HCT116 (cell line): ENCODE results near the gene DCHS1. TPM values are rescaled to one million over a fixed set of nuclear protein-coding genes. Genes with fewer than 3 reads are reported as not detected.

ENCODE experiments used
- ATAC-seq: fragments of 200-7000 bp; cut with Tn5 transposase; 2 replicates; pipeline ENCODE4 v1.9.1; 2020; ENCODE audit warnings: mild to moderate bottlenecking, moderate library complexity
- BruUV-seq: library from RNA; stranded (reverse); fragments of 400-500 nt; replicated peaks from 2 replicates; lab custom pipeline; 2021; lab: Mats Ljungman, UMichigan
- CTCF ChIA-PET: fragments of 300-600 bp; sonication (Branson Sonifier 250); formaldehyde crosslinking; loops from one replicate; lab custom pipeline; 2021; ENCODE audit warnings: antibody characterized with exemption; lab: Charles Lee
- POLR2A ChIA-PET: fragments of 300-600, 350-600 bp; sonication (Branson Sonifier 250); formaldehyde crosslinking; loops from one replicate; lab custom pipeline; 2021; ENCODE audit warnings: antibody characterized with exemption; lab: Charles Lee
- RAD21 ChIA-PET, 2 experiments: fragments of 300-600 bp; sonication (Branson Sonifier 250); formaldehyde crosslinking; loops; one replicate each; lab custom pipeline; 2023; ENCODE audit warnings: low total read pairs in 2 of 2; ENCODE audit not compliant: uncharacterized antibody in 2 of 2, unreplicated experiment in 2 of 2, low non-redundant PET in 1 of 2; lab: Charles Lee
- DNase-seq: peaks from one replicate; pipeline ENCODE4 v3.0.0-alpha.2; 2010; ENCODE audit warnings: low read depth, low spot score
- H2AFZ ChIP-seq: fragments of 200-600 bp; shearing (Covaris generic), sonication (generic); 2 replicates; pipeline ENCODE4 v1.6.1; 2017; ENCODE audit warnings: low read depth, mixed run types, mixed read lengths, antibody characterized with exemption, low read length; ENCODE audit not compliant: poor library complexity, severe bottlenecking
- H3K27ac ChIP-seq: 2 replicates; pipeline ENCODE4 v1.5.1; 2012; ENCODE audit warnings: low read depth, low read length
- H3K27me3 ChIP-seq: fragments of 200-600 bp; sonication (generic); 2 replicates; pipeline ENCODE4 v1.6.1; 2016; ENCODE audit warnings: mixed run types, low read length, mixed read lengths; ENCODE audit not compliant: insufficient read depth
- H3K36me3 ChIP-seq, 2 experiments: fragments of 200-500 bp in 1 of 2; fragments of 200-600 bp in 1 of 2; sonication (Bioruptor generic) in 1 of 2; sonication (generic) in 1 of 2; 2 replicates each; pipeline versions ENCODE4 v1.5.1 to v1.6.1; 2014 to 2016; ENCODE audit warnings: low read length in 2 of 2, inconsistent platforms in 1 of 2, mixed read lengths in 1 of 2, mixed run types in 1 of 2; ENCODE audit not compliant: insufficient read depth in 2 of 2, control insufficient read depth in 1 of 2
- H3K4me1 ChIP-seq, 2 experiments: fragments of 200-600 bp in 1 of 2; sonication (generic) in 1 of 2; 2 replicates each; pipeline versions ENCODE4 v1.5.1 to v1.6.1; 2012 to 2017; ENCODE audit warnings: low read length in 2 of 2, inconsistent platforms in 1 of 2, mild to moderate bottlenecking in 1 of 2, mixed read lengths in 1 of 2, mixed run types in 1 of 2, moderate library complexity in 1 of 2; ENCODE audit not compliant: insufficient read depth in 2 of 2, control insufficient read depth in 1 of 2
- H3K4me2 ChIP-seq: fragments of 200-600 bp; sonication (generic); 2 replicates; pipeline ENCODE4 v1.6.1; 2017; ENCODE audit warnings: mixed run types, low read length, mixed read lengths
- H3K4me3 ChIP-seq, 2 experiments: fragments of 200-600 bp in 1 of 2; sonication (generic) in 1 of 2; replicated peaks in 1 of 2; 2 replicates each; pipeline ENCODE4 v1.5.1; 2011 to 2016; ENCODE audit warnings: low read length in 2 of 2, control low read depth in 1 of 2, low read depth in 1 of 2, mild to moderate bottlenecking in 1 of 2, mixed read lengths in 1 of 2, mixed run types in 1 of 2
- H3K79me2 ChIP-seq: fragments of 200-600 bp; sonication (generic); 2 replicates; pipeline ENCODE4 v1.6.1; 2017; ENCODE audit warnings: mild to moderate bottlenecking, mixed run types, low read length, moderate library complexity, mixed read lengths; ENCODE audit not compliant: insufficient read depth
- H3K9ac ChIP-seq: fragments of 200-600 bp; sonication (generic); 2 replicates; pipeline ENCODE4 v1.6.1; 2016; ENCODE audit warnings: low read length, mixed read lengths
- H3K9me2 ChIP-seq: fragments of 200-600 bp; sonication (generic), shearing (Covaris generic); 2 replicates; pipeline ENCODE4 v1.6.1; 2017; ENCODE audit warnings: mixed run types, mild to moderate bottlenecking, moderate library complexity; ENCODE audit not compliant: insufficient read depth
- H3K9me3 ChIP-seq, 2 experiments: fragments of 200-500 bp in 1 of 2; fragments of 200-600 bp in 1 of 2; sonication (Bioruptor generic) in 1 of 2; sonication (generic) in 1 of 2; 2 replicates each; pipeline ENCODE4 v1.6.1; 2014 to 2017; ENCODE audit warnings: low read length in 2 of 2, mixed read lengths in 2 of 2, inconsistent platforms in 1 of 2, low read depth in 1 of 2, mild to moderate bottlenecking in 1 of 2, mixed run types in 1 of 2, moderate library complexity in 1 of 2; ENCODE audit not compliant: control insufficient read depth in 1 of 2, insufficient read depth in 1 of 2
- H4K20me1 ChIP-seq: fragments of 200-600 bp; sonication (generic), shearing (Covaris generic); 2 replicates; pipeline ENCODE4 v1.6.1; 2017; ENCODE audit warnings: mixed run types, mild to moderate bottlenecking, moderate library complexity; ENCODE audit not compliant: insufficient read depth
- CEBPB ChIP-seq: IDR thresholded peaks from 2 replicates; pipeline ENCODE4 v1.6.1; 2012; ENCODE audit warnings: low read depth
- EGR1 ChIP-seq: IDR thresholded peaks from 2 replicates; pipeline ENCODE4 v1.6.1; 2012; ENCODE audit warnings: low read depth
- ELF1 ChIP-seq: IDR thresholded peaks from 2 replicates; pipeline ENCODE4 v1.6.1; 2012; ENCODE audit warnings: low read depth, borderline replicate concordance
- EZH2 ChIP-seq: fragments of 200-600 bp; sonication (generic); IDR thresholded peaks from 2 replicates; pipeline ENCODE4 v1.6.1; 2017; ENCODE audit warnings: antibody characterized with exemption, mixed run types
- EZH2phosphoT487 ChIP-seq: fragments of 200-600 bp; IDR thresholded peaks from 2 replicates; pipeline ENCODE4 v1.6.1; 2018; ENCODE audit warnings: antibody characterized with exemption, borderline replicate concordance
- FOSL1 ChIP-seq: IDR thresholded peaks from 2 replicates; pipeline ENCODE4 v1.6.1; 2012; ENCODE audit warnings: low read depth
- POLR2A ChIP-seq: IDR thresholded peaks from 2 replicates; pipeline ENCODE4 v1.7.0; 2011; ENCODE audit warnings: borderline replicate concordance; ENCODE audit not compliant: insufficient read depth, insufficient read length; ENCODE audit errors: extremely low read depth
- POLR2AphosphoS5 ChIP-seq: IDR thresholded peaks from 2 replicates; pipeline ENCODE4 v1.6.1; 2011; ENCODE audit warnings: mild to moderate bottlenecking, low read depth, low read length, moderate library complexity
- RAD21 ChIP-seq: IDR thresholded peaks from 2 replicates; pipeline ENCODE4 v1.6.1; 2012; ENCODE audit warnings: low read depth, mild to moderate bottlenecking
- SIN3A ChIP-seq: IDR thresholded peaks from 2 replicates; pipeline ENCODE4 v1.6.1; 2012; ENCODE audit warnings: low read depth
- SRF ChIP-seq: IDR thresholded peaks from 2 replicates; pipeline ENCODE4 v1.6.1; 2012; ENCODE audit warnings: low read depth
- TCF7L2 ChIP-seq: IDR thresholded peaks from 2 replicates; pipeline ENCODE4 v1.7.0; 2011; ENCODE audit warnings: borderline replicate concordance, inconsistent platforms; ENCODE audit not compliant: insufficient read depth, insufficient read length; ENCODE audit errors: extremely low read depth
- YY1 ChIP-seq: IDR thresholded peaks from 2 replicates; pipeline ENCODE4 v1.6.1; 2011; ENCODE audit warnings: low read length, low read depth, moderate library complexity, mild to moderate bottlenecking; ENCODE audit not compliant: insufficient replicate concordance; ENCODE audit errors: extremely low read depth
- ZNF274 ChIP-seq: fragments of 200-500 bp; sonication (Bioruptor generic); IDR thresholded peaks from 2 replicates; pipeline ENCODE4 v1.6.1; 2014; ENCODE audit warnings: mild to moderate bottlenecking, low read depth, low read length, inconsistent platforms
- intact Hi-C: fragments of 100-400 bp; cut with micrococcal nuclease; formaldehyde crosslinking; loops from 2 replicates; pipeline ENCODE4 v1.10.0; 2022
- total RNA-seq: library from RNA; stranded (reverse); gene quantifications from one replicate; pipeline ENCODE4 v1.2.1, GENCODE V29; 2021; ENCODE audit not compliant: unreplicated experiment
- TF ChIP-seq, protein P1 (sequence below), 3 experiments: fragments of 200-600 bp in 1 of 3; sonication (generic) in 1 of 3; IDR thresholded peaks in 2 of 3; conservative IDR thresholded peaks in 1 of 3; 2 replicates each; pipeline ENCODE4 v1.5.1; 2012 to 2017; ENCODE audit warnings: low read depth in 2 of 3, low read length in 2 of 3, antibody characterized with exemption in 1 of 3, borderline replicate concordance in 1 of 3, control low read depth in 1 of 3, mild to moderate bottlenecking in 1 of 3, mixed read lengths in 1 of 3, mixed run types in 1 of 3, moderate library complexity in 1 of 3; ENCODE audit not compliant: insufficient read depth in 1 of 3
- TF ChIP-seq, protein P2 (sequence below): IDR thresholded peaks from 2 replicates; pipeline ENCODE4 v1.6.1; 2012; ENCODE audit warnings: low read depth

DCHS1 gene
- total RNA-seq, 1 experiment from 2014 or later: 0.30 TPM

DNA sequence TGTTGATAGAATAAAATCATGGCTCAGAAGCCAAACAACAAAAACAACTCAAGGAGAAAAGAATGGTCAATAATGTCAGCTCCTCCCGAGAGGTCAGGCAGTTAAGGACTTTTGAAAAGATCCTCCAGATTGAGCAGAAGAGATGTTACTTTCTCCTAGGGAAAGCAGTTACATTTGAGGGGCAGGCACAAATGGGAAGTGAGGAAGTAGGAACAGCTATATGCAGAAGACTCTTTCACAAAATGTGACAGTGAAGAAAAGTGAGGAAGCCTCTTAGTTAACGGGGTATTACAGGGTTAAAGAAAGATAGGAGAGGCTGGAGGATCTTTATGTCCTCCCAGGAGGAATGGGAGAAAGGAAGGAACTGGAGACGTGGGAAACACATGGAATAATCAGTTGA lies 3.4 kb downstream of the DCHS1 start:
- DNase-seq (no peak), ATAC-seq (no peak)
- BruUV-seq: no TSS peak
- RAD21 ChIA-PET: no interaction called here
- POLR2A ChIA-PET: no interaction called here
- no peak overlapping the region for H3K9ac ChIP-seq
- no peaks in the 10 kb centered on the region for H3K79me2 ChIP-seq
- no peak overlapping the region for H2AFZ ChIP-seq
- TF ChIP-seq RAD21: no peak
- no peak for TF ChIP-seq POLR2A
- TF ChIP-seq EZH2: no peak
- TF ChIP-seq SIN3A: no peak
- no peak for TF ChIP-seq SRF
- TF ChIP-seq POLR2AphosphoS5: no peak
- TF ChIP-seq YY1: no peak
- TF ChIP-seq, protein P1, sequence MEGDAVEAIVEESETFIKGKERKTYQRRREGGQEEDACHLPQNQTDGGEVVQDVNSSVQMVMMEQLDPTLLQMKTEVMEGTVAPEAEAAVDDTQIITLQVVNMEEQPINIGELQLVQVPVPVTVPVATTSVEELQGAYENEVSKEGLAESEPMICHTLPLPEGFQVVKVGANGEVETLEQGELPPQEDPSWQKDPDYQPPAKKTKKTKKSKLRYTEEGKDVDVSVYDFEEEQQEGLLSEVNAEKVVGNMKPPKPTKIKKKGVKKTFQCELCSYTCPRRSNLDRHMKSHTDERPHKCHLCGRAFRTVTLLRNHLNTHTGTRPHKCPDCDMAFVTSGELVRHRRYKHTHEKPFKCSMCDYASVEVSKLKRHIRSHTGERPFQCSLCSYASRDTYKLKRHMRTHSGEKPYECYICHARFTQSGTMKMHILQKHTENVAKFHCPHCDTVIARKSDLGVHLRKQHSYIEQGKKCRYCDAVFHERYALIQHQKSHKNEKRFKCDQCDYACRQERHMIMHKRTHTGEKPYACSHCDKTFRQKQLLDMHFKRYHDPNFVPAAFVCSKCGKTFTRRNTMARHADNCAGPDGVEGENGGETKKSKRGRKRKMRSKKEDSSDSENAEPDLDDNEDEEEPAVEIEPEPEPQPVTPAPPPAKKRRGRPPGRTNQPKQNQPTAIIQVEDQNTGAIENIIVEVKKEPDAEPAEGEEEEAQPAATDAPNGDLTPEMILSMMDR (IDR thresholded peaks at IDR 0.05 in 2 of 3, conservative IDR thresholded peaks at IDR 0.05 in 1 of 3; ENCODE audit: borderline replicate concordance in 1 of 3, insufficient read depth in 1 of 3, low read depth in 2 of 3, low read length in 2 of 3): no peak
- TF ChIP-seq, protein P2, sequence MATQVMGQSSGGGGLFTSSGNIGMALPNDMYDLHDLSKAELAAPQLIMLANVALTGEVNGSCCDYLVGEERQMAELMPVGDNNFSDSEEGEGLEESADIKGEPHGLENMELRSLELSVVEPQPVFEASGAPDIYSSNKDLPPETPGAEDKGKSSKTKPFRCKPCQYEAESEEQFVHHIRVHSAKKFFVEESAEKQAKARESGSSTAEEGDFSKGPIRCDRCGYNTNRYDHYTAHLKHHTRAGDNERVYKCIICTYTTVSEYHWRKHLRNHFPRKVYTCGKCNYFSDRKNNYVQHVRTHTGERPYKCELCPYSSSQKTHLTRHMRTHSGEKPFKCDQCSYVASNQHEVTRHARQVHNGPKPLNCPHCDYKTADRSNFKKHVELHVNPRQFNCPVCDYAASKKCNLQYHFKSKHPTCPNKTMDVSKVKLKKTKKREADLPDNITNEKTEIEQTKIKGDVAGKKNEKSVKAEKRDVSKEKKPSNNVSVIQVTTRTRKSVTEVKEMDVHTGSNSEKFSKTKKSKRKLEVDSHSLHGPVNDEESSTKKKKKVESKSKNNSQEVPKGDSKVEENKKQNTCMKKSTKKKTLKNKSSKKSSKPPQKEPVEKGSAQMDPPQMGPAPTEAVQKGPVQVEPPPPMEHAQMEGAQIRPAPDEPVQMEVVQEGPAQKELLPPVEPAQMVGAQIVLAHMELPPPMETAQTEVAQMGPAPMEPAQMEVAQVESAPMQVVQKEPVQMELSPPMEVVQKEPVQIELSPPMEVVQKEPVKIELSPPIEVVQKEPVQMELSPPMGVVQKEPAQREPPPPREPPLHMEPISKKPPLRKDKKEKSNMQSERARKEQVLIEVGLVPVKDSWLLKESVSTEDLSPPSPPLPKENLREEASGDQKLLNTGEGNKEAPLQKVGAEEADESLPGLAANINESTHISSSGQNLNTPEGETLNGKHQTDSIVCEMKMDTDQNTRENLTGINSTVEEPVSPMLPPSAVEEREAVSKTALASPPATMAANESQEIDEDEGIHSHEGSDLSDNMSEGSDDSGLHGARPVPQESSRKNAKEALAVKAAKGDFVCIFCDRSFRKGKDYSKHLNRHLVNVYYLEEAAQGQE: no peak
- TF ChIP-seq ELF1: no peak
- no peak for TF ChIP-seq EZH2phosphoT487
- TF ChIP-seq TCF7L2: no peak
- TF ChIP-seq FOSL1: no peak
- TF ChIP-seq EGR1: no peak
- TF ChIP-seq ZNF274: no peak
- TF ChIP-seq CEBPB: no peak
- CTCF ChIA-PET: no interaction called here
- no peak overlapping the region for H3K4me3 ChIP-seq
- no peaks in the 10 kb centered on the region for H4K20me1 ChIP-seq
- H3K4me1 ChIP-seq: peaks cover 0 to 7% of the 10 kb centered on the region in 2 experiments; a peak in 2 of 4 replicates
- no peak overlapping the region for H3K27ac ChIP-seq
- H3K36me3 ChIP-seq: no peaks in the 10 kb centered on the region
- intact Hi-C loops: no loop called here
- no peak overlapping the region for H3K4me2 ChIP-seq
- peaks cover 38% of the 10 kb centered on the region; the same call in 1 of the 2 replicates for H3K27me3 ChIP-seq
- H3K9me2 ChIP-seq: no peaks in the 10 kb centered on the region
- no peaks in the 10 kb centered on the region for H3K9me3 ChIP-seq
